Measurements from ENCODE around the gene HERC3. TPM values are rescaled to one million over a fixed set of nuclear protein-coding genes. Genes with fewer than 3 reads are reported as not detected.

HERC3 gene
- total and polyA plus RNA-seq, 2 experiments from 2014 or later: 2.2 to 2.4 TPM

DNA sequence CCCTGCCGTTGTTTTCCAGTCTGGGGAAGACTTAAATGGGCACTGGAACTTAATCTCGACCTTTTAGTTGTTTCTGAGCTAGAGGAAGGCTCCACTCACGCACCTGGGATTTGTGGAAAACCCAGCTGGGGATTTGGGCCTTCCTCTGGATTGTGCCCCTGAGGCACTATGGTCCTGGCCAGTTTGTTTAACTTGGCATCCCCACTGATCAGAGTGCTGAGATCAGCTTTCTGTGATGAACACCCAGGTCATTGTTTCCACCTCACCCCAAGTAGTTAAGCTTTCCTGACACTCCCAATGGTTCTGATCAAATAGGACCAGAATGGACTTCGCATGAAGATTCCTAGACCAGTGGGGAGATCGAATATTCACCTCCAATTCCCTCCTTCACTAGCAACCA lies 125.8 kb downstream of the HERC3 start:
- Histone ChIP-seq H2AFZ (no peak overlapping the region), H3F3A (replicated peaks; ENCODE audit: low read depth) (no peaks in the 10 kb centered on the region), H3K4me1 (ENCODE audit: insufficient read depth) (no peaks in the 10 kb centered on the region), H3K4me3 (no peak overlapping the region), H3K27me3 (ENCODE audit: insufficient read depth) (no peaks in the 10 kb centered on the region), H4K20me1 (replicated peaks; ENCODE audit: insufficient read depth) (no peaks in the 10 kb centered on the region), H3K9me2 (ENCODE audit: insufficient read depth) (0 out of 2 replicates have a peak, but pooled peaks cover 3% of the 10 kb centered on the region), H3K4me2 (no peak overlapping the region), H3K27ac (ENCODE audit: low read depth) (no peak overlapping the region), H3K79me2 (replicated peaks; ENCODE audit: insufficient read depth) (no peaks in the 10 kb centered on the region), H3K36me3 (ENCODE audit: insufficient read depth) (0 out of 2 replicates have a peak, but pooled peaks cover 6% of the 10 kb centered on the region)
- H3K27ac Mint-ChIP-seq: no peak overlapping the region
- H3K4me1 Mint-ChIP-seq: no peaks in the 10 kb centered on the region
- no peak overlapping the region for H3K4me3 Mint-ChIP-seq
- peaks cover 16% of the 10 kb centered on the region for H3K9me3 Mint-ChIP-seq
- ATAC-seq: no peak
- TF ChIP-seq EZH2 (IDR thresholded peaks at IDR 0.05; ENCODE audit: low read depth, unreplicated experiment) (no peak), ZNF114 (CRISPR knock-in tag; IDR thresholded peaks at IDR 0.05) (no peak), ZNF331 (CRISPR knock-in tag; IDR thresholded peaks at IDR 0.05; ENCODE audit: low read depth) (no peak), POLR2AphosphoS5 (IDR thresholded peaks at IDR 0.05; ENCODE audit: low read depth) (no peak), STAT1 (IDR thresholded peaks at IDR 0.05; ENCODE audit: unreplicated experiment) (no peak), JUNB (IDR thresholded peaks at IDR 0.05; ENCODE audit: unreplicated experiment) (no peak), CREB1 (CRISPR knock-in tag; IDR thresholded peaks at IDR 0.05; ENCODE audit: low read depth) (no peak), EZH2phosphoT487 (IDR thresholded peaks at IDR 0.05; ENCODE audit: unreplicated experiment) (no peak), NANOG (IDR thresholded peaks at IDR 0.05; ENCODE audit: borderline replicate concordance) (no peak)
- TF ChIP-seq, protein P1, sequence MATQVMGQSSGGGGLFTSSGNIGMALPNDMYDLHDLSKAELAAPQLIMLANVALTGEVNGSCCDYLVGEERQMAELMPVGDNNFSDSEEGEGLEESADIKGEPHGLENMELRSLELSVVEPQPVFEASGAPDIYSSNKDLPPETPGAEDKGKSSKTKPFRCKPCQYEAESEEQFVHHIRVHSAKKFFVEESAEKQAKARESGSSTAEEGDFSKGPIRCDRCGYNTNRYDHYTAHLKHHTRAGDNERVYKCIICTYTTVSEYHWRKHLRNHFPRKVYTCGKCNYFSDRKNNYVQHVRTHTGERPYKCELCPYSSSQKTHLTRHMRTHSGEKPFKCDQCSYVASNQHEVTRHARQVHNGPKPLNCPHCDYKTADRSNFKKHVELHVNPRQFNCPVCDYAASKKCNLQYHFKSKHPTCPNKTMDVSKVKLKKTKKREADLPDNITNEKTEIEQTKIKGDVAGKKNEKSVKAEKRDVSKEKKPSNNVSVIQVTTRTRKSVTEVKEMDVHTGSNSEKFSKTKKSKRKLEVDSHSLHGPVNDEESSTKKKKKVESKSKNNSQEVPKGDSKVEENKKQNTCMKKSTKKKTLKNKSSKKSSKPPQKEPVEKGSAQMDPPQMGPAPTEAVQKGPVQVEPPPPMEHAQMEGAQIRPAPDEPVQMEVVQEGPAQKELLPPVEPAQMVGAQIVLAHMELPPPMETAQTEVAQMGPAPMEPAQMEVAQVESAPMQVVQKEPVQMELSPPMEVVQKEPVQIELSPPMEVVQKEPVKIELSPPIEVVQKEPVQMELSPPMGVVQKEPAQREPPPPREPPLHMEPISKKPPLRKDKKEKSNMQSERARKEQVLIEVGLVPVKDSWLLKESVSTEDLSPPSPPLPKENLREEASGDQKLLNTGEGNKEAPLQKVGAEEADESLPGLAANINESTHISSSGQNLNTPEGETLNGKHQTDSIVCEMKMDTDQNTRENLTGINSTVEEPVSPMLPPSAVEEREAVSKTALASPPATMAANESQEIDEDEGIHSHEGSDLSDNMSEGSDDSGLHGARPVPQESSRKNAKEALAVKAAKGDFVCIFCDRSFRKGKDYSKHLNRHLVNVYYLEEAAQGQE (IDR thresholded peaks at IDR 0.05; ENCODE audit: unreplicated experiment): no peak
- TF ChIP-seq, protein P2, sequence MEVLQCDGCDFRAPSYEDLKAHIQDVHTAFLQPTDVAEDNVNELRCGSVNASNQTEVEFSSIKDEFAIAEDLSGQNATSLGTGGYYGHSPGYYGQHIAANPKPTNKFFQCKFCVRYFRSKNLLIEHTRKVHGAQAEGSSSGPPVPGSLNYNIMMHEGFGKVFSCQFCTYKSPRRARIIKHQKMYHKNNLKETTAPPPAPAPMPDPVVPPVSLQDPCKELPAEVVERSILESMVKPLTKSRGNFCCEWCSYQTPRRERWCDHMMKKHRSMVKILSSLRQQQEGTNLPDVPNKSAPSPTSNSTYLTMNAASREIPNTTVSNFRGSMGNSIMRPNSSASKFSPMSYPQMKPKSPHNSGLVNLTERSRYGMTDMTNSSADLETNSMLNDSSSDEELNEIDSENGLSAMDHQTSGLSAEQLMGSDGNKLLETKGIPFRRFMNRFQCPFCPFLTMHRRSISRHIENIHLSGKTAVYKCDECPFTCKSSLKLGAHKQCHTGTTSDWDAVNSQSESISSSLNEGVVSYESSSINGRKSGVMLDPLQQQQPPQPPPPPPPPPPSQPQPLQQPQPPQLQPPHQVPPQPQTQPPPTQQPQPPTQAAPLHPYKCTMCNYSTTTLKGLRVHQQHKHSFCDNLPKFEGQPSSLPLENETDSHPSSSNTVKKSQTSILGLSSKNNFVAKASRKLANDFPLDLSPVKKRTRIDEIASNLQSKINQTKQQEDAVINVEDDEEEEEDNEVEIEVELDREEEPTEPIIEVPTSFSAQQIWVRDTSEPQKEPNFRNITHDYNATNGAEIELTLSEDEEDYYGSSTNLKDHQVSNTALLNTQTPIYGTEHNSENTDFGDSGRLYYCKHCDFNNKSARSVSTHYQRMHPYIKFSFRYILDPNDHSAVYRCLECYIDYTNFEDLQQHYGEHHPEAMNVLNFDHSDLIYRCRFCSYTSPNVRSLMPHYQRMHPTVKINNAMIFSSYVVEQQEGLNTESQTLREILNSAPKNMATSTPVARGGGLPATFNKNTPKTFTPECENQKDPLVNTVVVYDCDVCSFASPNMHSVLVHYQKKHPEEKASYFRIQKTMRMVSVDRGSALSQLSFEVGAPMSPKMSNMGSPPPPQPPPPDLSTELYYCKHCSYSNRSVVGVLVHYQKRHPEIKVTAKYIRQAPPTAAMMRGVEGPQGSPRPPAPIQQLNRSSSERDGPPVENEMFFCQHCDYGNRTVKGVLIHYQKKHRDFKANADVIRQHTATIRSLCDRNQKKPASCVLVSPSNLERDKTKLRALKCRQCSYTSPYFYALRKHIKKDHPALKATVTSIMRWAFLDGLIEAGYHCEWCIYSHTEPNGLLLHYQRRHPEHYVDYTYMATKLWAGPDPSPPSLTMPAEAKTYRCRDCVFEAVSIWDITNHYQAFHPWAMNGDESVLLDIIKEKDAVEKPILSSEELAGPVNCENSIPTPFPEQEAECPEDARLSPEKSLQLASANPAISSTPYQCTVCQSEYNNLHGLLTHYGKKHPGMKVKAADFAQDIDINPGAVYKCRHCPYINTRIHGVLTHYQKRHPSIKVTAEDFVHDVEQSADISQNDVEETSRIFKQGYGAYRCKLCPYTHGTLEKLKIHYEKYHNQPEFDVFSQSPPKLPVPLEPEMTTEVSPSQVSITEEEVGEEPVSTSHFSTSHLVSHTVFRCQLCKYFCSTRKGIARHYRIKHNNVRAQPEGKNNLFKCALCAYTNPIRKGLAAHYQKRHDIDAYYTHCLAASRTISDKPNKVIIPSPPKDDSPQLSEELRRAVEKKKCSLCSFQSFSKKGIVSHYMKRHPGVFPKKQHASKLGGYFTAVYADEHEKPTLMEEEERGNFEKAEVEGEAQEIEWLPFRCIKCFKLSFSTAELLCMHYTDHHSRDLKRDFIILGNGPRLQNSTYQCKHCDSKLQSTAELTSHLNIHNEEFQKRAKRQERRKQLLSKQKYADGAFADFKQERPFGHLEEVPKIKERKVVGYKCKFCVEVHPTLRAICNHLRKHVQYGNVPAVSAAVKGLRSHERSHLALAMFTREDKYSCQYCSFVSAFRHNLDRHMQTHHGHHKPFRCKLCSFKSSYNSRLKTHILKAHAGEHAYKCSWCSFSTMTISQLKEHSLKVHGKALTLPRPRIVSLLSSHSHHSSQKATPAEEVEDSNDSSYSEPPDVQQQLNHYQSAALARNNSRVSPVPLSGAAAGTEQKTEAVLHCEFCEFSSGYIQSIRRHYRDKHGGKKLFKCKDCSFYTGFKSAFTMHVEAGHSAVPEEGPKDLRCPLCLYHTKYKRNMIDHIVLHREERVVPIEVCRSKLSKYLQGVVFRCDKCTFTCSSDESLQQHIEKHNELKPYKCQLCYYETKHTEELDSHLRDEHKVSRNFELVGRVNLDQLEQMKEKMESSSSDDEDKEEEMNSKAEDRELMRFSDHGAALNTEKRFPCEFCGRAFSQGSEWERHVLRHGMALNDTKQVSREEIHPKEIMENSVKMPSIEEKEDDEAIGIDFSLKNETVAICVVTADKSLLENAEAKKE (CRISPR knock-in tag; IDR thresholded peaks at IDR 0.05): no peak
- TF ChIP-seq, protein P3, sequence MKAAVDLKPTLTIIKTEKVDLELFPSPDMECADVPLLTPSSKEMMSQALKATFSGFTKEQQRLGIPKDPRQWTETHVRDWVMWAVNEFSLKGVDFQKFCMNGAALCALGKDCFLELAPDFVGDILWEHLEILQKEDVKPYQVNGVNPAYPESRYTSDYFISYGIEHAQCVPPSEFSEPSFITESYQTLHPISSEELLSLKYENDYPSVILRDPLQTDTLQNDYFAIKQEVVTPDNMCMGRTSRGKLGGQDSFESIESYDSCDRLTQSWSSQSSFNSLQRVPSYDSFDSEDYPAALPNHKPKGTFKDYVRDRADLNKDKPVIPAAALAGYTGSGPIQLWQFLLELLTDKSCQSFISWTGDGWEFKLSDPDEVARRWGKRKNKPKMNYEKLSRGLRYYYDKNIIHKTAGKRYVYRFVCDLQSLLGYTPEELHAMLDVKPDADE (IDR thresholded peaks at IDR 0.05): no peak
- TF ChIP-seq, protein P4, sequence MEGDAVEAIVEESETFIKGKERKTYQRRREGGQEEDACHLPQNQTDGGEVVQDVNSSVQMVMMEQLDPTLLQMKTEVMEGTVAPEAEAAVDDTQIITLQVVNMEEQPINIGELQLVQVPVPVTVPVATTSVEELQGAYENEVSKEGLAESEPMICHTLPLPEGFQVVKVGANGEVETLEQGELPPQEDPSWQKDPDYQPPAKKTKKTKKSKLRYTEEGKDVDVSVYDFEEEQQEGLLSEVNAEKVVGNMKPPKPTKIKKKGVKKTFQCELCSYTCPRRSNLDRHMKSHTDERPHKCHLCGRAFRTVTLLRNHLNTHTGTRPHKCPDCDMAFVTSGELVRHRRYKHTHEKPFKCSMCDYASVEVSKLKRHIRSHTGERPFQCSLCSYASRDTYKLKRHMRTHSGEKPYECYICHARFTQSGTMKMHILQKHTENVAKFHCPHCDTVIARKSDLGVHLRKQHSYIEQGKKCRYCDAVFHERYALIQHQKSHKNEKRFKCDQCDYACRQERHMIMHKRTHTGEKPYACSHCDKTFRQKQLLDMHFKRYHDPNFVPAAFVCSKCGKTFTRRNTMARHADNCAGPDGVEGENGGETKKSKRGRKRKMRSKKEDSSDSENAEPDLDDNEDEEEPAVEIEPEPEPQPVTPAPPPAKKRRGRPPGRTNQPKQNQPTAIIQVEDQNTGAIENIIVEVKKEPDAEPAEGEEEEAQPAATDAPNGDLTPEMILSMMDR (conservative IDR thresholded peaks at IDR 0.05; ENCODE audit: low read depth in 2 of 2): no peak
- H3K36me3 Mint-ChIP-seq (ENCODE audit: low read depth): peaks cover 17% of the 10 kb centered on the region
- H3K27me3 Mint-ChIP-seq (ENCODE audit: insufficient read depth, low read depth, poor library complexity): peaks cover 4% of the 10 kb centered on the region
- DNase-seq (ENCODE audit: low spot score): no peak
